ENCODE data around the gene TMEM17.
"Not testable (repeated sequence)": the region's sequence is repeated elsewhere in the genome, so short reads cannot be mapped to it uniquely, and the experiment has no call there.

The TMEM17 gene, protein sequence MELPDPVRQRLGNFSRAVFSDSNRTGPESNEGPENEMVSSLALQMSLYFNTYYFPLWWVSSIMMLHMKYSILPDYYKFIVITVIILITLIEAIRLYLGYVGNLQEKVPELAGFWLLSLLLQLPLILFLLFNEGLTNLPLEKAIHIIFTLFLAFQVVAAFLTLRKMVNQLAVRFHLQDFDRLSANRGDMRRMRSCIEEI

DNA sequence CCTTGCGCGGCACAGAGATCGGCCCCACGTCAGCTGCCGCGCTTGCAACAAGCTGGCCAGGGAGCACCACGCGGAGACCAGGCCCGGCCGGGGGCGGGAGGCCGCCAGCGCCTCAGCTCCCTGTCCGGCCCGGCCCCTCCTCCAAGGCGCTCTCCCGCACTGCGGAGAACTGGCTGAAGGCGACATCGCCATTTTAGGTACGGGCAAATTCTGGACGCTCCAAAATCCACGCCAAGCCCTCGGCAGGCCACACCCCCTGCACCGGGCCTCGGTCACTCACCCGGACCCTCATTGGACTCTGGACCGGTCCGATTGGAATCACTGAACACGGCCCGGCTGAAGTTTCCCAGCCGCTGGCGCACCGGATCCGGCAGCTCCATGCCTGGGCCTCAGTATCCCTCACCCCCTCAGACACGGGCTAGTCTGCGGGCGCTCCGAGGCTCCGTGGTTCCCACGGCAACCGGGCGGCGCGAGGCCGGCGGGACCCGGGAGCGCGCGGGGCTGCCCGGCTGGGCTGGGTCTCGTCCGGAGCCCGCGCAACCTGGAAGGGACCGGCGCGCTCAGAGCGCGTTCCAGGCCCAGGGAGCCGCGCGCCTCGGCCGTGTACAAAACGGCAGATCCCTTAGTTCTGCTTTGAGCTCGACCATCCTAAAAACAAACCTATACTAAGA is at the start of gene TMEM17:
TSS of gene TMEM17 (minus strand) at position 446 of the 671 bp plus-strand sequence. CDS start at position 380, 66 bp downstream.
- DNase-seq (ENCODE audit: low read depth in 2 of 2), result peak in 1 of 2 donors; percentile 37

DNA sequence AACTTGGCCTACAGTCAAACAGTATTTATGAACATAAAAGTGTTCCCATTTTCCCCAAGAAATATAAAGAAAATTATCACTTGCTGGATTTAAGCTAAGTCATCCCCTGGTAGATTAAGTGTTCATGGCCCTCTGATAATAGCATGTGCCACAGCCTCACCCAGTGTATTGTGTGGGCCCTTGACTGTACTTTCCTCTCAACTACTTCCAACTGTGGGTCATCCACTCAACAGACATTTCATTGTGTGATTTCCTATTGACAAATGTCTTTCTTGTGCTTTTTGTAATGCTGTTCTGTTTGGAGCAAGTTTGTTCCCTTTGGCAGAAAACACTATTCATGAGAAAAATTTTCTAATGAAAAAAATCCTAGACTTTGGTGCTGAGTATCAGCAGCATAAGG is 48.4 kb upstream of the TMEM17 start:
- no peak for DNase-seq (ENCODE audit: low read depth in 2 of 2)

DNA sequence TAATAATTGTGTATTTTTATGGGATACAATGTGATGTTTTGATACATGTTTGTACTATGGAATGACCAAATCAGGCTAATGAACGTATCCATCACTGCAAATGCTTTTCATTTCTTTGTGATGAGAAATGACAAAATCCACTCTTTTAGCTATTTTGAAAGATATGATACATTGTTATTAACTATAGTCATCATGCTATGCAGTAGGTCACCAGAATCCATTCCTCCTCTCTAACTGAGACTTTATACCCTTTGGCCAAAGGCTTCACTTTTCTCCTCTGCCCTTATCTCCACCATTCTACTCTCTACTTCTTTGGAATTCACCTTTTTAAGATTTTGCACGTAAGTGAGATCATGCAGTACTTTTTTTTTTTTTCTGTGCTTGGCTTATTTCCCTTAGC is 44.5 kb upstream of the TMEM17 start:
- no peak for DNase-seq (ENCODE audit: low read depth in 2 of 2)

DNA sequence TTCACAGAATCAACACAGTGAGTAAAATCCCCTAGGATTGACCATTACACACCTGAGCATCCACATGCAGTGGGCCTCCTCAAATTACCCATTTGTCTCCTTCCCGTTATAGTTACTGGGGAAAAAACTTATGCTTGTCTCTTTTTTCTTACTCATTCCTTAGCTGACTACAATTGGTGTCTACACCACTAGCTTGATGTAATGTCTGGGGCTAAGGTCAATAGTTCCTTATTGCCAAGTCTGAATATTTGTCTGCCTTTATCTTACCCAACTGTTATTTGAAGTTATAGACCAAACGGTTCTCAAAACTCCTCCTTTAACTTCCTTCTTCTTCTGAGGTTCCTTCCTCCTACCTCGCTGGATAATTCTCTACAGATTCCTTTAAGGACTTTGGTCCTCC is 41.9 kb upstream of the TMEM17 start:
- DNase-seq (ENCODE audit: low read depth in 2 of 2), result no peak

DNA sequence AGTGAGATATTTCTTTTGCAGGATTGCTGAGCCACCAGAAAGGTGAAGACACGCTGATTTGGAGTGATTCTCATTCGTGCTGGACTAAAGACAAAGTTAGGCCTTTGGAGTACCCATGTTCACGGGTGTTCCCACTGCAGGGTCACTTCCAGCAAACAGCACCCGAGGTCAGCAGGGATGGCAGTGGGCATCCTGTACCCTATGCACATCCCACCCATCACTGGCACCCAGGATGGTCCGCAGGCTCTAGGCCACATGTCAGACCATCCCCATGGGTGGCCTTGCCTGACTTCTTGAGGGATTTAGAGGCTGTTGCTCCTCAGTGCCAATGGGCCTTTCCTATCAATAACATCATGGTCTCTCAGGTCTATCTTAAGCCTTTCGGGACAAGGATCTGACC is 39.3 kb upstream of the TMEM17 start:
- no peak for DNase-seq (ENCODE audit: low read depth in 2 of 2)

DNA sequence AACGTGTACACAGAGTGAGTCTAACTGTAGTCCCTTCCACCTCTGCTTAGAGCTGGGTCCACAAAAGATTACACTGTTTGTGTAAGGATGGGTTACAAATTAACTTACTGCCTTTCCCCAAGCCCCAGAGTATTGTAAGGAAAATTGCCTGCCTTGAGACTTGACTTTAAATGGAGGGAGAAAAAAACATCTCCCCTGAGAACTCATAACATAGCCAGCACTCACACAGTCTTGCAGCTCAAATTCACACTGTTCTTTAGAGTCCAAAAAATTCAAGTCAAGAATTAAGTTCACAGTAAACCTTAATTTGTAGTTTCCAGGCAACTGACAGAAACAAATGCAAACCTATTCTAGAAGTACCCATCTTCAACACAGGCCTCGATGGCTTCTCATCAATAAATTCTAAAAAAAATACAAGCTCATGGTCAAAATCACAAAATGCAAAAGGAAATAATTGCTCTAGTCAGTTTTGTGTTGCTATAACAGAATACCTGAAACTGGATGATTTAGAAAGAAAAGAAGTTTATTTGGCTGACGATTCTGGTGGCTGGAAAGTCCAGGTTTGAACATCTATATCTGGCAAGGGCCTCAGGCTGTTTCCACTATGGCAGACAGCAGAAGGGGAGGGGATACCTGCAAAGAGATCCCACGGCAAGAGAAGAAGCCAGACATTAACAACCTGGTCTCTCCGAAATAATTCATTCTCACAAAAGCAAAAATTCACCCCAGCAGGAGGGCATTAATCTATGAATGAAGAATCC is 34.6 kb upstream of the TMEM17 start:
- DNase-seq (ENCODE audit: low read depth in 2 of 2), result no peak

DNA sequence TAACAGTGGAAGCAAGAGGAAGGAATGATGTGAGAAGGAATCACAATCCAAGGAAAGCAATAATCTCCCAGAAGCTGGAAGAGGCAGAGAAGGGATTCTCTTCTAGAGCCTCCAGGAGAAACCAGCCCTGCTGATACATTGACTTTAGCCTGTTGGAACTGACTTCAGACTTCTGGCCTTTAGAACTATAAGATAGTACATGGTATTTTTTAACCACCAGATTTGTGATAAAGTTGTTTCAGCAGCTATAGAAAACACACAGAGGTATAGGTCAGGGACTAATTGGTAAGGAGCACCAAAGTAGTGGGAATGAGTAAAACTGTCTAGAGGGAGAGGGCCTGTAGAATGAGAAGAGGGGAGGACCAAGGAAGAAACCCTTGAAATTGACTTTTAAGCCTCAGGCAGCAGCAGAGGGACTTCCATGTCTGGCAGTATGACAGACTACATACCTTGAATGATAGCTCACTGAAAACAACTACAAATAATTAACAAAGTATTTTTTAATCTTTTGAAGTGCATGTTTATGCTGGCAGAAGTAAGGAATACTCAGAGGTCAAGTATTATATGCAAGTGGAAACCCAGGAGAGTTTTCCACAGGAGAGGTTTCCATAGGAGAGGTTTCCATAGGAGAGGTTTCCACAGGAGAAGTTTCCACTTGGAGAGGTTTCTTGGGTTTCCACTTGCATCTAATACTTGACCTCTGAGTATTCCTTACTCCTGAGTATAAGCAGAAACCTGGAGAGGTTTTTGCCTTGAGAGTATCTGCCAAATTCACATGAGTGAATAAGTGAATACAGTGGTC is 33.8 kb upstream of the TMEM17 start:
- no peak for DNase-seq (ENCODE audit: low read depth in 2 of 2)

DNA sequence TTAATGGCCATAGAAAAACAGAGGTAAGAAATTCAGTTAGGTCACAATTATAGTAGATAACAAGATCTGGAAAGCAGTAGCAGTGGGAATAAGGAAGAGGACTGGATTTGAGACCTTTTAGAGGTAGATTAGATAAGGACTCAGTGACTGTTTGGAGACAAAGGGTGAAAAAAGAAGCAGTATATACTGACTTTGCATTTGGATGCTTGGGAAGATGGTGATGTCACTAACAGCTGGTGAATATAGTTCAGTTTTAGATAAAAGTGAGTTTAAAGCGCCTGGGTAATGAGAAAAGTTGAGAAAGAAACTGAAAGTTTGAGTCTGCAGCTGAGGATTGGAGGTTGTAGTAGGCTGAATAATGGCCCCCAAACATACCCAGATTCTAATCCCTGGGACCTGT is 32.8 kb upstream of the TMEM17 start:
- no peak for DNase-seq (ENCODE audit: low read depth in 2 of 2)

DNA sequence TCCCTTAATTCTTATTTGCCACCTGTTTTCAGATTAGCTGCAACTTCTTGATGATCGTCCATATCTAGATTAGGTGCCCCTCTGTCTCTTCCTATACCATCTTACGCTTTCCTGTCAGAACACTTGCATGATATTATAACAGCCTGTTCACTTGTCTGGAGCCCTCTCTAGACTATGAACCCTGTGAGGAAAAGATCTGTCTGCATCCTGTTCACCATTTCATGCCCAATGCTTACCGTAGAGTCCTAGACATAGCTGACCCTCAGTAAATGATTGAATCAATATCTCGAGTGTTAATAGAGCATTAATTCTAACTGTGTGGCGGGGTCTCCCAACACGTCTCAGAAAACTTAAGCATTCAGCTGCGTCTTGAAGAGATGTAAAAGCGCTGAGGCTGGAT is 31.8 kb upstream of the TMEM17 start:
- DNase-seq (ENCODE audit: low read depth in 2 of 2), result no peak

DNA sequence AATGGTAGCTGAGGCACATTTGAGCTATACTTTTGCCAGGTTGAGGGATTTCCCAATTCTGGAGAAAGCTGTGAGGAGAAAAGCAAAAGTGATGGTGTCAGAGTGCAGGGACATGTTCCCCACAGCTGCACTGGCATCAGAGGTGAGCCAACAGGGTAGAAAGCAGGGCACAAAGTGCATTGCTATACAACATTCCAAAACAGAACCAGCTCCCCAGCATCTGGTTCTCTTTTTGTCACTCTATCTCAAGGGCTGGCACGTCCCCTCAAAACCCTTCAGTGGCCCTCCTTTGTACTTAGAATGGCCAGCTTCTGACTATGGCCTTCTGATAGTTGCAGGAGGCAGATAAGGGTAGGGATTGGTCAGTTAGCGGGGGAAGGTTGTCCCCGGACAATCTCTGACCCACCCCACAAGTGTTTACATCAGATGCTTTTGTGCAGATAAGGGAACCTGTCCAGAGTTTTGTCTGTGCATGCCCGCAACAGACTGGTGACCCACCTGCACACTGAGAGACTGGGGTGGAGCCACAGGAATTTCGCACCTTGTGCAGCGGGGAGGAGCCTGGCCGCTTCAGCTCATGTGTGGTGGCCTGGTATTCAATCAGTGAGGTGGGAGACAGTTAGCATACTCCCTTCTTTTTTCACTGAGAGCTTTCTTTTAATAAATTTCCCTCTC is 31.0 kb upstream of the TMEM17 start:
- DNase-seq (ENCODE audit: low read depth in 2 of 2), result no peak

DNA sequence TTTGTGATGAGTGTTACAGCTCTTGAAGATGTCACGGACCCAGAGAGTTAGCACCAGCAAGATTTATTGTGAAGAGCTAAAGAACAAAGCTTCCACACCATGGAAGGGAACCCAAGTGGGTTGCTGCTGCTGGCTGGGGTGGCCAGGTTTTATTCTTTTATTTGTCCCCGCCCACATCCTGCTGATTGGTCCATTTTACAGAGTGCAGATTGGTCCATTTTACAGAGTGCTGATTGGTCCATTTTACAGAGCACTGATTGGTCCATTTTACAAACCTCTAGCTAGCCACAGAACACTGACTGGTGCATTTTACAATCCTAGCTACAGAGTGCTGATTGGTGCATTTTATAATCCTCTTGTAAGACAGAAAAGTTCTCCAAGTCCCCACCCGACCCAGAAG is 29.5 kb upstream of the TMEM17 start:
- DNase-seq (ENCODE audit: low read depth in 2 of 2), result not testable (repeated sequence)

DNA sequence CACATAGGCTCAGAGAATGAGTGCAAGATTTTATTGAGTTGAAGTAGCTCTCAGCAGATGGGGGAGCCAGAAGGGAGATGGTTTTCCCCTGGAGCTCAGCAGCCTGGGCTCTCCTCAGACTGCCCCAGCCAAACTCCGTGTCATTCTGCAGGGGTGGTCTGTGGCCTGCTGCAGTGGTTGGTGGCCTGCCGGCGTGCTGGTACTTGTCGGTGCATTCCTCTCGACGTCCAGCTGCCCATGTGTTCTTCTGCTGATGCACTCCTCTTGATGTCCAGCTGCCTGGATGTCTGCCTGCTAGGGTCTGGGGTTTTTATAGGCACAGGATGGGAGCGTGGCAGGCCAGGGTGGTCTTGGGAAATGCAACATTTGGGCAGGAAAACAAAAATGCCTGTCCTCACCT is 25.6 kb upstream of the TMEM17 start:
- DNase-seq (ENCODE audit: low read depth in 2 of 2), result no peak

DNA sequence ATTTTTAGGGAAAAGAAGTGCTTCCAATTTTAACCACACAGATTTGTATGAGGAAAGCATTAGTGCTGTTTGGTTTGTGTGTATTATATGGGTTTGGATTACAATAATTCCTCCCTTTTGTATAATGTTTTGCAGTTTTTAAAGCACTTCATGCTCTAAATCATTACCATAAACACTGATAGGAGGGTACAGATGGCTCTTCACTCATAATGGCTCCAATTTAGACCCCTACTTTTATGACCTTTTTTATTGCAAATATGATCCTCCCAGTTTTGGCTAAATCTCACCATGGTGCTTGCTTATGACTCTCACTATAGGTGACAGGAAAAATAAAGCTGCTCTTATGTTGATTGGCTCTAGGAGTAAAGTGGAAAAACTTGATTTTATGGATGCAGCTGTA is 23.8 kb upstream of the TMEM17 start:
- no peak for DNase-seq (ENCODE audit: low read depth in 2 of 2)

DNA sequence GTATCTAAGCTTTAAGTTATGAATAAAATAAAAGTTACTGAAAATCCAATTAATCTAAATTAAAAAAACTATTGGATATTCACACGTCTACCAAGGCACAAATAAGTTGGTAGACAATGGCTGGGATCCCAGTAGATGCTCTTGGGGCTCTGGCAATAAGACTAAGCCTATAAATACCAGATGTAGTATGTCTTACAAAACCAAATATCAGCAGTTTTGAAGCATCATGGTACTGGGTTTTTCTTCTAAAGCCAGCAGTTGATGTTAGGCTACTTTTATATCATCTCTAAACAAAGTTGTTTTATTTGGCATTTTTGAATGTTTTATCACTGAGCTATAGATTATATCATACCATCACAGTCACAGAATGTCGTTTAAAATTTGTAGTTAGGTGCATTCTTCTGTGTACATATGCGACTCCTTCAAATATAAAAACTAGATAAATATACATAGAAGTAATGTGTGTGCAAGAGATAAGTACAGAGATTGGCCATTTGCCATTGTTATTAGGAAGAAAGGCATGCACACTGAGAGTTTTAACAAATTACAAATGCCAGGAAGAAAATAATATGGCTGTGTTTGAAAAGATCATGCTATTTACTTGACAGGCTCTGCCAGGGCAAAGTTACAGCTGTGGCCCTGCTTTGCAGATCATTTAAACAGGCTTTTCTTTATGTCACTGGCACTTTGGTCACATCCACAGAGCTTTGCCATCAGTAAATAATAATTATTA is 21.6 kb upstream of the TMEM17 start:
- no peak for DNase-seq (ENCODE audit: low read depth in 2 of 2)

DNA sequence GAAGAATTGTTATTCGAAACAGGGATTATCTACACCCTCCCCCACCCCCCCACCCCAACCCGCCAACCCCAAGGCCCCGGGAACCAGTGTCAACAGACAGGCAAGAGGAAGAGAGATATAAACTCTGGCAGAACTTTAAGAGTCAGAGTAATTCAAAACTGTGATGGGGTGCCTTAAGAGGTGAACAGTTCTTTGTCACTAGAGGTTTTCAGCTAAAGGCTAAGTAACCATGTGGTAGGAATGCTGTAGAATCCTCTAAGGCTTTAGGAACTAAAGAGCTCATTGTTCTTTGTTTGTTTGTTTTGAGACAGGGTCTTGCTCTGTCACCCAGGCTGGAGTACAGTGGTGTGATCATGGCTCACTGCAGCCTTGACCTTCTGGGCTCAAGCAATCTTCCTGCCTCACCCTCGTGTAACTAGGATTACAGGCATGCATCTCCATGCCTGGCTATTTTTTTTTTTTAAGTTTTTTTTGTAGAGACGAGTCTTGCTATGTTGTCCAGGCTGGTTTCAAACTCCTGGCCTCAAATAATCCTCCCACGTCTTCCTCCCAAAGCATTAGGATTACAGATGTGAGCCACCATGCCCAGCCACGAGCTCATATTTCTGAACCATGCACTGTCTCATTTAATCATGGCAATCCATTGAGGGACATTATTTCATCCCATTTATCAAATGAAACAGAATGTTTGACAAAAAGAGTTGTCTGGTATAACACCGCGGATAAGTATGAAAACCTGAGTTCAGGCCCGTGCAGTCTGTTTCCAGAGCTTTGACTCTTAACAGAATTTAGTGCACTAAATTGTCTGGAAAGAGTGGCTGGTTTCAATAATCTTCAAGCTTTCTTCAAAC is 20.8 kb upstream of the TMEM17 start:
- no peak for DNase-seq (ENCODE audit: low read depth in 2 of 2)

DNA sequence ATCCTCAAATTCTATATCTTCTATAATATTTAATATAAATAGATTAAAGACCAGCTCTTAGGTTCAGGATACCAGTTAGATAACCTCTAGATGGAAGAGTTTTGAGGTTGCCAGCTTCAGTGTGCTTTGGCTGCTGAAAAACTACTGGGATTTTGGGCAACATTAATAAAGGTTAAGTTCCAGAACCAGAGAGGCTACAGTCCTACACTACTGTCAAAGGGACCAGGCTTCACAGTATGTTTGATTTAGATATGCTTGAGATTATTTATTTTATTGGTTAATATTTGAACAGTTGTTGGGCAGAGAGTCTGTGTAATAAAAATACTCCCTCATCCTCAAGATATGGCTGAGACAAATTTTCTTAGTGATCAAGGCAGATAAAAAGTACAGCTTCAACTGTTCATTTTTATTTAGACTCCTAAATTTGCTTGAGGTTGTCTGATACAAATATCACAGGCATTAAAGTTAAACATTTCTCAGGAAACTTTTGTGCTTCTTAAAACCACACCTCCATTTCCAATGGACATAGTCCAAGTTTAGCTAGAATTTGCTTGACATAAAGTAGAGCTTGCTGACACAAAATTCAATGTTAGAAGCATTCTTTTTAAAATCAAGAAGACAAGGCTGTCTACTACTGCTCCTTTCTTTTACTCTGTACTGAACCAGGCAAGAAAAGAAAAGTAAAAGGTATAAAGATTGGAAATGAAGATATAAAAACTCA is 19.7 kb upstream of the TMEM17 start:
- no peak for DNase-seq (ENCODE audit: low read depth in 2 of 2)

DNA sequence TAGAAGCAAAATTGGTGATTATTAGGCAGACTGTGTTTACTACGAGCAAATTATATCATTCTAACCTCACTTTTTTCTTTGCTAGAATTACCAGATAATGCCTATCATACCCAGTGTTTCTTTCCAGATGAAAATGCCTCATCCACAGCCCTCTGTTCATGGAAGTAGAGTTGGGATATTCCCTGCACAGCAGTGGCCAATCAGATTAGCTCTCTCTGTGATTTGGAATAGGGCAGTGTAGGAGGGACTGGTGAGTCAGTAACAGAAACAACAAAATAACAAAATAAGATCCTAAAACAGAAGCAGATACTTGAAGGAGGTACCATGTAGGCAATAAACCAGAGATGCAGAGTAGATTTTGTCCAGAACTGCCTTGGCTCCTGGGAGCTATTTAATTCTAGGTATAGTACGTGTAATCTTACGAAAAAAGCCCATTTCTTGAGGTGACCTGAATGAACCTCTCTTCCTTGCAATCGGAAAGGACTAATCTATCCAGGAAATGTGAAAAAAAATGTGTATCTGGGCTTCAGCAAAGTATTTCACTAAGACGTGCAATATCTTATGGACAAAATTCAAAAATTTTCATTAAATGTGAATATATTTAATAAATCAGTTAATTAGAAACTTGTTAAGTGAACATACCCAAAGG is 18.4 kb upstream of the TMEM17 start:
- DNase-seq (ENCODE audit: low read depth in 2 of 2), result no peak

DNA sequence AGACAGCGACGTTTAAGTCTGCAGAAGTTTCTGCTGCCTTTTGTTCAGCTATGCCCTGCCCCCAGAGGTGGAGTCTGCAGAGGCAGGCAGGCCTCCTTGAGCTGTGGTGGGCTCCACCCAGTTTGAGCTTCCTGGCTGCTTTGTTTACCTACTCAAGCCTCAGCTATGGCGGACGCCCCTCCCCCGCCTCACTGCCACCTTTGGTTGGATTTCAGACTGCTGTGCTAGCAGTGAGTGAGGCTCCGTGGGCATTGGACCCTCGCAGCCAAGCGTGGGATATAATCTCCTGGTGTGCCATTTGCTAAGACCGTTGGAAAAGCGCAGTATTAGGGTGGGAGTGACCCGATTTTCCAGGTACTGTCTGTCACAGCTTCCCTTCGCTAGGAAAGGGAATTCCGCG is 15.1 kb upstream of the TMEM17 start:
- DNase-seq (ENCODE audit: low read depth in 2 of 2), result not testable (repeated sequence)

DNA sequence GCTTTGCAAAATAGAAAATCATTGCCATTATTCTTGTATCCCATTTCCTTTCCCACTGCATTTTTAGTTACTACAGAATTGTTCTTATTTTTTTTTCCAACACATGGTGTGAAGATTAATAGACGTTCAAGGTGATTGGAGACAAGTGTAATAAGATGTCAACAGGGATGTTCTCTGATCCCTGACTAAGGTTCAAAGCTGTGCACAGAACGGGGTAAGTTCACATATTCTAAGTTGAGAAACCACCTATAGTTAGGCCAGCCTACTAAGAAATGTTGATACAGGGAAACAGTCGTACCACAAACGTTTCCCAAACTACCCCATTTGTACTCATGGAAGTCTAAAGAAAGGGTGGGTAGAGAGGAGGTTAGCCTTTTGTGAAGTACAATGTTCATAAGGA is 6.4 kb upstream of the TMEM17 start:
- DNase-seq (ENCODE audit: low read depth in 2 of 2), result no peak
